Measurements from ENCODE around the gene NTSR1. TPM values are rescaled to one million over a fixed set of nuclear protein-coding genes. Genes with fewer than 3 reads are reported as not detected.
"Not testable (repeated sequence)": the region's sequence is repeated elsewhere in the genome, so short reads cannot be mapped to it uniquely, and the experiment has no call there.

The NTSR1 gene
- polyA plus RNA-seq, 1 donor = 0.10 TPM

- DNase-seq (ENCODE audit: low read depth) = no peak
Measured at GRCh38 chr20:62674370-62674769, 34.3 kb upstream of the NTSR1 start.

- DNase-seq (ENCODE audit: low read depth) = no peak
Measured at GRCh38 chr20:62675156-62675876, 33.3 kb upstream of the NTSR1 start.

- no peak for DNase-seq (ENCODE audit: low read depth)
Measured at GRCh38 chr20:62675877-62676260, 32.8 kb upstream of the NTSR1 start.

GRCh38 chr20:62676976-62677375 is 31.7 kb upstream of the NTSR1 start:
- DNase-seq (ENCODE audit: low read depth) = no peak

GRCh38 chr20:62677678-62678077 is 31.0 kb upstream of the NTSR1 start:
- DNase-seq (ENCODE audit: low read depth) = no peak

- no peak for DNase-seq (ENCODE audit: low read depth)
Measured at GRCh38 chr20:62678553-62678952, 30.1 kb upstream of the NTSR1 start.

GRCh38 chr20:62679978-62680589 is 28.6 kb upstream of the NTSR1 start:
- DNase-seq (ENCODE audit: low read depth) = no peak

- DNase-seq (ENCODE audit: low read depth) = no peak
Measured at GRCh38 chr20:62682912-62683517, 25.6 kb upstream of the NTSR1 start.

- DNase-seq (ENCODE audit: low read depth) = not testable (repeated sequence)
Measured at GRCh38 chr20:62683660-62684322, 24.8 kb upstream of the NTSR1 start.

- no peak for DNase-seq (ENCODE audit: low read depth)
Measured at GRCh38 chr20:62684981-62685380, 23.7 kb upstream of the NTSR1 start.

- no peak for DNase-seq (ENCODE audit: low read depth)
Measured at GRCh38 chr20:62685781-62686555, 22.7 kb upstream of the NTSR1 start.

- no peak for DNase-seq (ENCODE audit: low read depth)
Measured at GRCh38 chr20:62686869-62687830, 21.5 kb upstream of the NTSR1 start.

GRCh38 chr20:62688083-62688482 is 20.6 kb upstream of the NTSR1 start:
- DNase-seq (ENCODE audit: low read depth) = no peak

GRCh38 chr20:62688855-62689460 is 19.7 kb upstream of the NTSR1 start:
- DNase-seq (ENCODE audit: low read depth) = no peak

- no peak for DNase-seq (ENCODE audit: low read depth)
Measured at GRCh38 chr20:62689861-62690260, 18.8 kb upstream of the NTSR1 start.

GRCh38 chr20:62690261-62690820 is 18.3 kb upstream of the NTSR1 start:
- no peak for DNase-seq (ENCODE audit: low read depth)

GRCh38 chr20:62691487-62691886 is 17.1 kb upstream of the NTSR1 start:
- DNase-seq (ENCODE audit: low read depth) = no peak

GRCh38 chr20:62692176-62692575 is 16.5 kb upstream of the NTSR1 start:
- no peak for DNase-seq (ENCODE audit: low read depth)

GRCh38 chr20:62692801-62693523 is 15.7 kb upstream of the NTSR1 start:
- DNase-seq (ENCODE audit: low read depth) = no peak

Measured in forelimb muscle (tissue), 1 donor.